ENCODE results near the gene ETFB.

DNA sequence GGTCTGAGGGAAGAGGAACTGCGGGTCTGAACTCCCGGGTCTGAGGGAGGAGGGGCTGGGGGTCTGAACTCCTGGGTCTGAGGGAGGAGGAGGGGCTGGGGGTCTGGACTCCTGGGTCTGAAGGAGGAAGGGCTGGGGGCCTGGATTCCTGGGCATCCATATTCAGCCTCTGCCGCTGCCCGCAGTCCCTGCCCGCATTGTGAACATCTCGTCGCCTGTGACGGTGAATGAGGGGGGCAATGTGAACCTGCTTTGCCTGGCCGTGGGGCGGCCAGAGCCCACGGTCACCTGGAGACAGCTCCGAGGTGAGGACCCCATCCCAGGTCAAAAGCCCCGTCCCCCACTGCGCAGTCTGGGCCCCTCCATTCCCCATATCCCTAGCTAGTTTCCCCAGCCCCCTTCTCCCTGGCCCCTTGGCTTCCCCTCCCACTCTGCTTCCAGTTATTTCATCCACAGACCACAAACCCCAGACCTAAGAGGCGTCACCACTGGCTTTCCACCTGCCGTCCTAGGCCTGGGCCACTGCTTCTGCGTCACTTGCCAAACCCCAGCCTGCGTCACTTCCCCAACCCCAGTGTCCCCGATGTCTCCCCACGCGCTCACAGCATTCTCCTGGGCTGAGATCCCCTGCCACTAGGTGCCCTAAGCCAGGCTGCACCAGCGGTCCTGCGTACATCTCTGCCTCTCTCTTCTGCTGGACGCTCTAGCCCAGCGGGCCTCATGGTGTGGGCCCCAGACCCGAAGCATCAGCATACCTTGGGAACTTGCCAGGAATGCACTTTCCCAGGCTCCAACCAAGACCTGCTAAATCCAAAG lies 40.8 kb downstream of the ETFB start:
- TF ChIP-seq CTCF (IDR thresholded peaks at IDR 0.05) (no peak), POLR2AphosphoS5 (IDR thresholded peaks at IDR 0.05; ENCODE audit: low read depth, low read length) (no peak), REST (IDR thresholded peaks at IDR 0.05; ENCODE audit: insufficient read depth in 1 of 2, low read depth in 2 of 2, low read length in 1 of 2) (no peak), SIN3A (IDR thresholded peaks at IDR 0.05; ENCODE audit: borderline replicate concordance, insufficient read depth, low read depth, low read length) (no peak)

All from Panc1 (cell line).